H9 (cell line): ENCODE measurements around the gene KDM4F. TPM values are rescaled to one million over a fixed set of nuclear protein-coding genes. Genes with fewer than 3 reads are reported as not detected.

Source experiments
- DNase-seq: peaks from one replicate; pipeline ENCODE4 v3.0.0-alpha.2; 2017
- H2AFZ ChIP-seq: one replicate; pipeline ENCODE4 v1.6.1; 2013; ENCODE audit warnings: mild to moderate bottlenecking, low read length, control low read depth, moderate library complexity
- H2AK5ac ChIP-seq: 2 replicates; pipeline ENCODE4 v1.6.1; 2013; ENCODE audit warnings: low read length, control low read depth, mixed read lengths; ENCODE audit not compliant: insufficient read length
- H2BK120ac ChIP-seq: one replicate; pipeline ENCODE4 v1.6.1; 2013; ENCODE audit warnings: low read depth, mild to moderate bottlenecking, low read length, control low read depth, inconsistent platforms; ENCODE audit not compliant: poor library complexity, severe bottlenecking
- H2BK12ac ChIP-seq: 2 replicates; pipeline ENCODE4 v1.6.1; 2013; ENCODE audit warnings: low read length, control low read depth, mixed read lengths, low read depth; ENCODE audit not compliant: insufficient read length
- H2BK15ac ChIP-seq: 2 replicates; pipeline ENCODE4 v1.6.1; 2013; ENCODE audit warnings: low read depth, low read length, control low read depth
- H2BK20ac ChIP-seq: one replicate; pipeline ENCODE4 v1.6.1; 2013; ENCODE audit warnings: low read depth, mild to moderate bottlenecking, low read length, control low read depth, inconsistent platforms; ENCODE audit not compliant: poor library complexity, severe bottlenecking
- H2BK5ac ChIP-seq: 2 replicates; pipeline ENCODE4 v1.6.1; 2013; ENCODE audit warnings: low read length, control low read depth, mixed read lengths; ENCODE audit not compliant: insufficient read length
- H3K14ac ChIP-seq: 2 replicates; pipeline ENCODE4 v1.6.1; 2013; ENCODE audit warnings: low read length, control low read depth; ENCODE audit not compliant: insufficient read depth
- H3K18ac ChIP-seq: 2 replicates; pipeline ENCODE4 v1.6.1; 2013; ENCODE audit warnings: low read depth, mild to moderate bottlenecking, mixed read lengths, low read length, control low read depth; ENCODE audit not compliant: insufficient read length
- H3K23ac ChIP-seq: 2 replicates; pipeline ENCODE4 v1.6.1; 2013; ENCODE audit warnings: low read length, control low read depth, mixed read lengths, low read depth; ENCODE audit not compliant: insufficient read length
- H3K23me2 ChIP-seq: 2 replicates; pipeline ENCODE4 v1.6.1; 2013; ENCODE audit warnings: low read depth, mild to moderate bottlenecking, mixed read lengths, low read length, control low read depth; ENCODE audit not compliant: insufficient read length, poor library complexity, severe bottlenecking
- H3K27ac ChIP-seq: 2 replicates; pipeline ENCODE4 v1.5.1; 2013; ENCODE audit warnings: low read length, control low read depth, mixed read lengths, low read depth; ENCODE audit not compliant: insufficient read length
- H3K27me3 ChIP-seq: 2 replicates; pipeline ENCODE4 v1.6.1; 2013; ENCODE audit warnings: low read length, control low read depth, inconsistent platforms; ENCODE audit not compliant: insufficient read depth
- H3K4ac ChIP-seq: 2 replicates; pipeline ENCODE4 v1.6.1; 2013; ENCODE audit warnings: low read depth, mild to moderate bottlenecking, control low read depth, inconsistent platforms, low read length, moderate library complexity
- H3K4me1 ChIP-seq: 2 replicates; pipeline ENCODE4 v1.6.1; 2013; ENCODE audit warnings: low read length, control low read depth, inconsistent platforms; ENCODE audit not compliant: insufficient read depth
- H3K4me2 ChIP-seq: 2 replicates; pipeline ENCODE4 v1.6.1; 2013; ENCODE audit warnings: low read length, control low read depth, mixed read lengths; ENCODE audit not compliant: insufficient read length, insufficient read depth
- H3K56ac ChIP-seq: 2 replicates; pipeline ENCODE4 v1.6.1; 2013; ENCODE audit warnings: low read depth, mild to moderate bottlenecking, mixed read lengths, low read length, control low read depth; ENCODE audit not compliant: insufficient read length
- H3K79me1 ChIP-seq: 2 replicates; pipeline ENCODE4 v1.6.1; 2013; ENCODE audit warnings: low read depth, mild to moderate bottlenecking, moderate library complexity, low read length, control low read depth, inconsistent platforms; ENCODE audit not compliant: insufficient read depth, poor library complexity, severe bottlenecking
- H3K79me2 ChIP-seq: 2 replicates; pipeline ENCODE4 v1.6.1; 2013; ENCODE audit warnings: low read length, control low read depth, inconsistent platforms; ENCODE audit not compliant: insufficient read depth
- H3K9ac ChIP-seq: 2 replicates; pipeline ENCODE4 v1.6.1; 2013; ENCODE audit warnings: low read length, control low read depth, mixed read lengths; ENCODE audit not compliant: insufficient read length; ENCODE audit errors: extremely low read depth
- H3K9me3 ChIP-seq: one replicate; pipeline ENCODE4 v1.6.1; 2013; ENCODE audit warnings: low read depth, low read length, inconsistent platforms; ENCODE audit not compliant: control insufficient read depth
- H3T11ph ChIP-seq: one replicate; pipeline ENCODE4 v1.6.1; 2013; ENCODE audit warnings: mild to moderate bottlenecking, low read length, control low read depth, inconsistent platforms
- H4K20me1 ChIP-seq: one replicate; pipeline ENCODE4 v1.6.1; 2013; ENCODE audit not compliant: control insufficient read depth, insufficient read length, insufficient read depth
- H4K5ac ChIP-seq: 2 replicates; pipeline ENCODE4 v1.6.1; 2013; ENCODE audit warnings: low read depth, mild to moderate bottlenecking, mixed read lengths, low read length, control low read depth; ENCODE audit not compliant: insufficient read length
- H4K8ac ChIP-seq: replicated peaks from 2 replicates; pipeline ENCODE4 v1.6.1; 2013; ENCODE audit warnings: low read length, control low read depth, mixed read lengths, low read depth; ENCODE audit not compliant: insufficient read length
- H4K91ac ChIP-seq: 2 replicates; pipeline ENCODE4 v1.6.1; 2013; ENCODE audit warnings: low read depth, mild to moderate bottlenecking, moderate library complexity, mixed read lengths, low read length, control low read depth; ENCODE audit not compliant: insufficient read length
- H3K27ac Mint-ChIP-seq, 3 experiments: 2 replicates in 2 of 3; 3 replicates in 1 of 3; pipeline ENCODE4 v1.8.0; 2020 to 2021; ENCODE audit warnings: mixed read lengths in 3 of 3, mild to moderate bottlenecking in 1 of 3, moderate library complexity in 1 of 3
- H3K27me3 Mint-ChIP-seq: 2 replicates; pipeline ENCODE4 v1.8.0; 2021; ENCODE audit warnings: low read depth, mild to moderate bottlenecking, moderate library complexity, mixed read lengths
- H3K36me3 Mint-ChIP-seq, 3 experiments: 2 replicates in 2 of 3; 3 replicates in 1 of 3; pipeline ENCODE4 v1.8.0; 2020 to 2021; ENCODE audit warnings: low read depth in 3 of 3, mixed read lengths in 3 of 3; ENCODE audit not compliant: insufficient read depth in 1 of 3
- H3K4me1 Mint-ChIP-seq, 2 experiments: 2 replicates each; pipeline ENCODE4 v1.8.0; 2020; ENCODE audit warnings: mixed read lengths in 2 of 2
- H3K4me3 Mint-ChIP-seq, 2 experiments: 2 replicates in 1 of 2; 3 replicates in 1 of 2; pipeline ENCODE4 v1.8.0; 2020 to 2021; ENCODE audit warnings: mild to moderate bottlenecking in 2 of 2, mixed read lengths in 2 of 2, moderate library complexity in 1 of 2
- H3K9me3 Mint-ChIP-seq, 2 experiments: 2 replicates in 1 of 2; 3 replicates in 1 of 2; pipeline ENCODE4 v1.8.0; 2020; ENCODE audit warnings: mild to moderate bottlenecking in 2 of 2, mixed read lengths in 2 of 2, moderate library complexity in 1 of 2
- CTCF ChIP-seq: fragments of 200-600 bp; sonication (generic); conservative IDR thresholded peaks from 3 replicates; pipeline ENCODE4 v1.8.0; 2021; ENCODE audit warnings: antibody characterized with exemption, mild to moderate bottlenecking
- WGBS: extraction: QIAGEN DNeasy Blood & Tissue Kit; methylation state at CpG from one replicate; pipeline ENCODE4 v1.1.7; 2013; ENCODE audit warnings: missing lambda C conversion rate, low lambda C conversion rate, mixed read lengths; ENCODE audit not compliant: insufficient read length; ENCODE audit errors: extremely low coverage; 5-methylcytosine and 5-hydroxymethylcytosine counted together
- total RNA-seq: library from RNA; stranded (reverse); gene quantifications from 2 replicates; pipeline ENCODE4 v1.2.1, GENCODE V29; 2021

Gene KDM4F
- total RNA-seq, 1 experiment from 2014 or later, result not detected

DNA sequence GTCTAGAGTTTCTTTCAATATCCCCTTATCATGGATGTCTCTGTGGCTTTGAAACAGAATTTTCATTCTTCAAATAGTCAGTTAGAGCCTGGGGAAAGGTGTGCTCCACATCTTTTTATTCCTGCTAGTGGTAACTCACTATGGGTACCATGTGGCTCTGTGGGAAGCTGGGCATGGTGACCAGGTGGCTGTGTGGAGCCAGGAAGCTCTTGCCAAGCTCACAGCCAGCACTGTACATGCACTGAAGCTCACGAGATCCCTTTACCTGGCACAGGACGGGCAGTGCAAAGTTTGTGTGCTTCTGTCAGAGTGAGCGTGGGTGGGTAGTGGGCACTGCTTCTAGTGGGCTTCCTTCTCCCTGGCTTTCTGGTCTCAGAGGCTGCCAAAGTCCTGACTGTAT lies 6.3 kb upstream of the KDM4F start:
- Histone ChIP-seq H3K27ac (no peak overlapping the region), H3K56ac (no peak overlapping the region), H3K79me2 (no peaks in the 10 kb centered on the region), H3K9me3 (no peaks in the 10 kb centered on the region), H2BK12ac (no peak overlapping the region), H3K79me1 (no peaks in the 10 kb centered on the region), H3K4me1 (no peaks in the 10 kb centered on the region), H2BK15ac (no peak overlapping the region), H3K9ac (no peak overlapping the region), H3K23me2 (no peaks in the 10 kb centered on the region), H4K8ac (no peak overlapping the region), H3K23ac (no peak overlapping the region), H2BK120ac (no peak overlapping the region), H2BK5ac (no peak overlapping the region), H3T11ph (no peak overlapping the region), H3K18ac (no peak overlapping the region), H3K4ac (no peak overlapping the region), H3K4me2 (no peak overlapping the region), H4K91ac (no peak overlapping the region), H4K5ac (no peak overlapping the region), H3K14ac (no peak overlapping the region), H2AFZ (no peak overlapping the region), H3K27me3 (no peaks in the 10 kb centered on the region), H2BK20ac (no peak overlapping the region), H4K20me1 (no peaks in the 10 kb centered on the region), H2AK5ac (no peak overlapping the region)
- no peak overlapping the region for H3K4me3 Mint-ChIP-seq
- H3K27ac Mint-ChIP-seq, result no peak overlapping the region
- no CpG with 5 or more reads among the region's 3 CpGs for WGBS
- H3K27me3 Mint-ChIP-seq, result peaks cover 29% of the 10 kb centered on the region
- TF ChIP-seq CTCF, result no peak
- no peaks in the 10 kb centered on the region for H3K4me1 Mint-ChIP-seq
- H3K9me3 Mint-ChIP-seq, result no peaks in the 10 kb centered on the region; a peak in 1 of 5 replicates
- peaks cover 0 to 2% (median 0%) of the 10 kb centered on the region in 3 experiments; a peak in 1 of 7 replicates for H3K36me3 Mint-ChIP-seq
- no peak for DNase-seq
